A549 (cell line): ENCODE data around the gene KLHL30.

Experiments
- CHD2 ChIP-seq: fragments of 150-350 bp; IDR thresholded peaks from 2 replicates; pipeline ENCODE4 v1.6.1; 2014; ENCODE audit warnings: low read length; ENCODE audit not compliant: partially characterized antibody
- CTCF ChIP-seq: fragments of >200 bp; sonication (Bioruptor Twin); formaldehyde crosslinking; IDR thresholded peaks from 3 replicates; pipeline ENCODE4 v1.5.1; 2016
- EP300 ChIP-seq, 2 experiments: fragments of >200 bp; sonication (Bioruptor Twin); formaldehyde crosslinking; IDR thresholded peaks; 2 replicates in 1 of 2; 3 replicates in 1 of 2; pipeline ENCODE4 v1.6.1; 2016 to 2017
- HDAC2 ChIP-seq: fragments of 200-600 bp; sonication (generic); IDR thresholded peaks from 2 replicates; pipeline ENCODE4 v1.6.1; 2016
- POLR2A ChIP-seq: IDR thresholded peaks from 2 replicates; pipeline ENCODE4 v1.6.1; 2012; ENCODE audit warnings: mild to moderate bottlenecking, low read length
- REST ChIP-seq: fragments of 200-600 bp; sonication (generic); IDR thresholded peaks from 2 replicates; pipeline ENCODE4 v1.6.1; 2016; ENCODE audit warnings: antibody characterized with exemption, mild to moderate bottlenecking, moderate library complexity
- SMC3 ChIP-seq: fragments of >200 bp; sonication (Bioruptor Twin); formaldehyde crosslinking; IDR thresholded peaks from 3 replicates; pipeline ENCODE4 v1.6.1; 2018; ENCODE audit warnings: inconsistent platforms
- USF2 ChIP-seq: fragments of 450-650 bp; IDR thresholded peaks from 2 replicates; pipeline ENCODE4 v1.6.1; 2014; ENCODE audit warnings: antibody characterized with exemption

GRCh38 chr2:238130111-238130695 lies 8.3 kb upstream of the KLHL30 start:
- TF ChIP-seq POLR2A (no peak), HDAC2 (no peak), CHD2 (no peak), CTCF (no peak), USF2 (no peak), SMC3 (no peak), EP300 (IDR thresholded peaks at IDR 0.05) (no peak), REST (no peak)
